Fibroblast of upper back skin (primary cell): ENCODE measurements around the gene GAPT.

Experiments
- DNase-seq: peaks from one replicate; pipeline ENCODE4 v3.0.0-alpha.2; 2013

Gene GAPT

DNA sequence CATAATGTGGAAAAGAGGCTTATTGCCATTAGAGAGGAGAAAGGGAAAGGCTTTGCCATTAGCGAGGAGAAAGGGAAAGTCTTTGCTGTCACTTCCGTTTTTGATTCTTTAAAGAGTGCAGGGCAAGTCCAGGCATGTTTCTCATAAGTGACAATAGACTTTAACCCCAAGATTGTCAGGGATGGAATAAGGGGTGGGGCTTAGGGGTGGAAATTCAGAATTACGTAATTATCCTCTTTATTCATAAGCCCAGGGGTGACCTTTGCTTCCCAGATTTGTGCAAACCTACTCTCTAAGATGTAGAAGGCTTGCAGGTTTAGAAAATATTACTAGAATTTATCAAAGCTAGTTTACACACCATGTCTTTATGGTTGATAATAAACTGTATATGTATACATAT is 29.1 kb upstream of the GAPT start:
- peak; percentile 16 for DNase-seq

DNA sequence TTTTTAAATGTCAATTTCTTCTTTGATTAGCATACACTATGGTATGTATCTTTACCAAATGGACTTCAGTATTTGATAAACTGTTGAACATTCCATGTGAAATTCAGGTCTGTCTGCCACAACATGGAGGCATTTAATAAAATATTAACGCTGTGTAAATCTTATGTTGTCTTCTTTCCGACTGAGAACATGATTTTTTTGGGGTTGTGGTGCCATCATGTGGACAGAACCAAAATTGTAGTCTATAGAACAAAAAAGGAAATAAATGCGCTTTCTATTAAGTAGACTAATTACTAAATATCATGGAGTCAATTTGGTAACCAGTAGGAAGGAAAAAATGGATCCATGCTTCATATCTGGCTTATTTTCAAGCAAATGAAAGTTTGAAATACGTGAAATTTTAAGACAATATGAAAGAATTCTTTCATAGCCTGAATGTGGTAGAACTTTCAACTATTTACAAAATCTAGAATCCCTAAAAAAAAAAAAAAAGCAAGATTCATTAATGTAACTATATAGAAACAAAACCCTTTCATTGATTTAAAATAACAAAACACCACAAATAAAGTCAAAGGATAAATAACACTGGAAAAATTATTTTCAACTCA is 28.5 kb upstream of the GAPT start:
- DNase-seq, result peak; percentile 72

DNA sequence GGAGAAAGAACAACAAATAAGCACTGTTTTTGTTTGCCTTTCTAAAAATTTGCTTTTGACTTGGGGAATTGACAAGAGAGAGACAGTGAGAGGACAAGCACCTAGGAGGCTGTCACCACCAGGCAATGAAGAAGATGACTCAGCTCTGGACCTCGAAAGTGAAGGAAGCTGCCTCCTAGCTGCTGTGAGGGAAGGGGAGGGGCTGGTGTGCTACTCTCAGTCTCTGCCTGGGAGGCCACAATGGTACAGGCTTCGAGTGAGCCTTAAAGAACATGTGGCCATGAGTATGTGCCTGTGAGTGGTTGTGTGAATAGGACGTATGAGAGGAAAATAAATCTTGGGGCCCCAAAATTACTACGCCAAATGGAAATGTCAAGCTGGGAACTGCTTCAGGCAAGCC is 24.3 kb upstream of the GAPT start:
- peak; percentile 64 for DNase-seq

DNA sequence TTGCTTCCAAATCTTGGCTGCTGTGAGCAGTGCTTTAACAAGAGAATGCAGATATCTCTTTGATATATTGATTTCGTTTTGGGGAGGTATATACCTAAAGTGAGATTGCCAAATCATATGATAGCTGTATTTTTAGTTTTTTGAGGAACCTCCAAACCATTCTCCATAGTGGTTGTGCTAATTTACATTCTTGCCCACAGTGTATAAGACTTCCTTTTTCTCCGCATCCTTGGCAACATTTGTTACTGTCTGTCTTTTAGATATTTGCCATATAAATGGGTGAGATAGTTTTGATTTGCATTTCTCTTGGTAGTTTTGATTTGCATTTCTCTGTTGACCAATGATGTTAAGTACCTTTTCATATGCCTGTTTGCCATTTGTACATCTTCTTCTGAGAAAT is 21.3 kb upstream of the GAPT start:
- DNase-seq, result no peak

DNA sequence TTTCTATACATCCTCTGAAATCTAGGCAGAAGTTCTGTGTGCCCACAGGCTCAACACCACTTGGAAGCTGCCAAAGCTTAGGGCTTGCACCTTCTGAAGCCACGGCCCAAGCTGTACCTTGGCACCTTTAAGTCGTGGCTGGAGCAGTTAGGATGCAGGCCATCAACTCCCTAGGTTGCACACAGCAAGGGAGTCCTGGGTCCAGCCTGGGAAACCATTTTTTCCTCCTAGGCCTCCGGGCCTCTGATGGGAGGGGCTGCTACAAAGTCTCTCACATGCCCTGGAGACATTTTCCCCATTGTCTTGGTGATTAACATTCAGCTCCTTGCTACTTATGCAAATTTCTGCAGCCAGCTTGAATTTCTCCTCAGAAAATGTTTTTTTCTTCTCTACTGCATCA is 15.8 kb upstream of the GAPT start:
- no peak for DNase-seq

DNA sequence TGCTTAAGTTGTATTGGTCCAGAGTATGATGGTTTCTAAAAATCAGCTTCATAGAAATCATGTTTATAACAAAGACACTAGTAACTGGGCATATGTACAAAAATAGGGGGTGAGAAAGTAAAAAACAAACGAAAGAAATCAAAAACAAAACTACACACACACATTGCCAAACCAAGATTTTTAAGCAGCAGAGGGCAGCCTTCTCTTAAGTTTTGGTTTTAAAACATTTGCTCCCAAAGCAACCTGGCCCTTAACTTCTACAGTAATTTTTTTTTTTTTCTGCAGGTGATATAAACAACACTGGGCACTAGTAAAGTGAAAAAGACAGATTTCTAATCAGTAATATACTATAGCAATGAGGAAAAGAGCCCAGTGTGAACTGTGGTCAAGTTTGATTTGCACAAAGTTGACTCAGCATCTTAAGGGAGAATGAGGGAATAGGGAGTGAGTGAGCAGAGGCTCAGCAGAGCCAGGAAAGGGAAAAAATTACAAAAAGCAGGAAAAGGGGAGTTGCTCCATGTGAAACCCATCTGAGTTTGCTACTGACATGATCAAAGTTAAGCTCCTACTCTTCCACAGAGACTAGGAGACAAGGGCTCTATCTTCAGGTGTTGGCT is 13.4 kb upstream of the GAPT start:
- no peak for DNase-seq

DNA sequence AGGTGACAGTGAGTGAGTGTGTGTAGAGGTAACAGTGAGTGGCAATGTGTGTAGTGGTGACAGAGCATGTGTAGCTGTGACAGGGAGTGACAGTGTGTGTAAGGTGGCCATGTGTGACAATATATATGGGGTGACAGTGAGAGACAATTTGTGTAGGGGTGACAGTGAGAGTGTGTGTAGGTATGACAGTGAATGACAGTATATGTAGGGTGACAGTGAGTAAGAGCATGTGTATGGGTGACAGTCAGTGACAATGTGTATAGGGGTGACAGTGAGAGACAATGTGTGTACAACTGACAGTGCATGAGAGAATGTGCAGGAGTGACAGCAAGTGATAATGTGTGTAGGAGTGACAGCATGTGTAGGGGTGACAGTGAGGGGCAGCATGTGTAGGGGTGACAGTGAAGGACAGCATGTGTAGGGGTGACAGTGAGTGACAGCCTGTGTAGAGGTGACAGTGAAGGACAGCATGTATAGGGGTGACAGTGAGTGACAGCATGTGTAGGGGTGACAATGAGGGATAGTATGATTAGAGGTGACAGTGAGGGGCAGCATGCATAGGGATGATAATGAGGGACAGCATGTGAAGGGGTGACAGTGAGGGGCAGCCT is 10.1 kb upstream of the GAPT start:
- DNase-seq, result no peak

DNA sequence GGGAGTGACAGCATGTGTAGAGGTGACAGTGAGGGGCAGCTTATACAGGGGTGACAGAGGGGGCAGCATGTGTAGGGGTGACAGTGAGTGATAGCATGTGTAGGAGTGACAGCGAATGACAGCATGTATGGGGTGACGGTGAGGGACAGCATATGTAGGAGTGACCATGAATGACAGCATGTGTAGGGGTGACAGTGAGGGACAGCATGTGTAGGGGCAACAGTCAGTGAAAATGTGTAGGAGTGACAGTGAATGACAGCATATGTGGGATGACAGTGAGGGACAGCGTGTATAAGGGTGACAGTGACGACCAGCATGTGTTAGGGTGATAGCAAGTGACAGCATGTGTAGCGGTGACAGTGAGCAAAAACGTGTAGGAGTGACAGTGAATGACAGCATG is 9.4 kb upstream of the GAPT start:
- DNase-seq, result no peak

DNA sequence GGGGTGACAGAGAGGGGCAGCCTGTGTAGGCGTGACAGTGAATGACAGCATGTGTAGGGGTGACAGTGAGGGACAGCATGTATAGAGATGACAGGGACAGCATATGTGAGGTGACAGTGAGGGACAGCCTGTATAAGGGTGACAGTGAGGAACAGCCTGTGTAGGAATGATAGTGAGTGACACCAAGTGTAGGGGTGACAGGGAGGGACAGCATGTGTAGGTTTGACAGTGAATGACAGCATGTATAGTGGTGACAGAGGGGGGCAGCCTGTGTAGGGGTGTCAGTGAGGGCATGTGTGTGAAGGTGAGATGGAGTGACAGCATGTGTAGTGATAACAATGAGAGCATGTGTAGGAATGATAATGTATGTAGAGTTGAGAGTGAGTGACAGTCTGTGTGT is 8.7 kb upstream of the GAPT start:
- no peak for DNase-seq

DNA sequence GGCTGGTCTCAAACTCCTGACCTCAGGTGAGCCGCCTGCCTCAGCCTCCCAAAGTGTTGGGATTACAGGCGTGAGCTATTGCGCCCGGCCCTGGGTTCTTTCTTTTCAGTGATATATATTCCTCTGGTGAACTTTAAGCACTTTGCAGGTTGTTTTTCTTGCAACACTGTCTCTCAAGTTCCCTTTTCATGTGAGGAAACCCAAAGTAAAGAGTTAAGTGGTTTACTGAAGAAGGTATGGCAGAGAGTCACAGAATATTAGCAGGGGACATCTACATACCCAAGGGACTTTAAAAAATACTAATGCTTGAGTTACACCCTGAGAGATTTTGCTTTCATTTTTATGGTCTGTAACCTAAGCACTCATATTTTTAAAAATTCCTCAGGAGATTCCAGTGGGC is 6.7 kb upstream of the GAPT start:
- no peak for DNase-seq

DNA sequence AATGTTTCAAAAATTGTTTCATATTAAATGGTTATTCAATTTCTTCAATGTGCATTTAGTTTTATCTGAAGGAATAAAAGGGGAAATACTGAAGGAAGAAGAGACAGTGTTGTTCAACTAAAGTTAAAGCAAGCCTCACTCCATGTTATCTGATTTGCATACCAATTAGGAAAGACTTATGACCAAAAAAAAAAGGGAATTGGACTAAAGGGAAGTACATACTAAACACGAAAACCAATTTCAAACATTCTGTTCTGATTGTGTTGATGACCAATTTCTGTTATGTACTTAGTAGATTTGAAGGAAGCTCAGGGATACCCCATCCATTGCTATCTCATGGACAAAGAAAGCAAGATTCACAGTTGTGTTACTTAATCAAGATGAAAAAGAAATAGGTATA is 4.9 kb upstream of the GAPT start:
- DNase-seq, result no peak

DNA sequence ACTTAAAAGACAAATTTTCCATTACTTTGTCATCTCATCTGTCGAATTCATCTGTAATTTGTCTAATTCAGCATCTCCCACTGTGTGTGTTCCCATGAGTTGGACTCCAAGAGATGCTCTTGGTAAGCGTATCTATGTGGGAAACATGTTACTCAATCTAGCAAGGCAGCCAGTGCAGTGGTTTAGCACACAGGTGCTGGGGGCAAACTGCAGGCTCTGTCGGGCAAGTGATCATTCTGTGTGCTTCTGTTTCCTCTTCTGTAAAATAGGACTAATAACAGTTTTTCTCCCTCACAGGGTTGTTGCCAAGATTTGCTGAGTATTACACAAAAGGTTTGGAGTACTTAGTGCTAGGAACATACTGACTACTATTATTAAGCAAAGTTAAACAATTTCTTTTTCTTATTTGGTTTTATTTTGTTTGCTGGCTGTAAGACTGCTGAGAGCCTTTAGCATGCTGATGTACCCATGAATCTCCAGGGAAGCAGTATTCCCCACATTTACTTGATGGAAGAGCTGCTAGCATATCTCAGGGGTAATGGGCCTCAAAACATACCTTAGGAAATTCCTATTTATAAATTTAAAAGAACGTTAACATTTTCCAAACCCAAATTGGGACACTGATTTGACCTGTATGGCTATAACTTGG is 709 bp upstream of the GAPT start:
- no peak for DNase-seq

DNA sequence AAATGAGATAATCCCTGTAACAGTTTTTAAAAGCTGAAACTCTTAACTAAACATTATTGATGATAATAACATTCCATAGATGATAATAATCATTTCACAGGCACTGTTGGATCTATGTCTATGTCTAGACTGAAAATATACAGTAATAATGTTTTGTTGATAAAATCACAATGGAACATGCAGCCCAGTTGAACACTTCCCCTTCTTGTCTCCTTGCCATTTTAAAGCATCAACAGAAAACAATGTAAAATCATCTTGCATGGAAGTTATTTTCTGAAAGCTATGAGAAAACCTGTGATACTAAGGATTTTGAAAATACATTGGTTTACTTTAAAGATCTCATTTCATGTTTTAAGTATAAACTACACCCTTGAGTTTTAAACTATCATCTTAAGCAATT is 1.9 kb downstream of the GAPT start:
- DNase-seq, result no peak

DNA sequence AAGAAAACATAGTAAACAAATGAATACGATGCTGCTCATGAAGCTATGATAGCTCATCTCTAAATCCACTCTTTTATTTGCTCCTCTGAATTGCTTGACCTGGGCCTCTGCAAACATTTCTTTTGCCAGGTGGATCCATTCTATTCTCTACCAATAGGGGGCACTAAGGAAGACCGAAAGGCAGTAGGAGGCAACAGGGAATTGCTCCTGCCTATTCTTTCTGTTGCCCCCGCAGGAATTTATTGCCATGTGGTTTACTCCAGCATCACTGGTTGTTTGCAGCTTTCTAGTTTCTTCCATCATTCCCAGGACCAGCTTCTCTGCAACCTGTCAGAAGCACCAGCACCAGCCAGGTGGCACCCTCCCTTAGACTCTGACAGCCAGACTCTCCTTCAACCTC is 5.3 kb downstream of the GAPT start:
- no peak for DNase-seq

DNA sequence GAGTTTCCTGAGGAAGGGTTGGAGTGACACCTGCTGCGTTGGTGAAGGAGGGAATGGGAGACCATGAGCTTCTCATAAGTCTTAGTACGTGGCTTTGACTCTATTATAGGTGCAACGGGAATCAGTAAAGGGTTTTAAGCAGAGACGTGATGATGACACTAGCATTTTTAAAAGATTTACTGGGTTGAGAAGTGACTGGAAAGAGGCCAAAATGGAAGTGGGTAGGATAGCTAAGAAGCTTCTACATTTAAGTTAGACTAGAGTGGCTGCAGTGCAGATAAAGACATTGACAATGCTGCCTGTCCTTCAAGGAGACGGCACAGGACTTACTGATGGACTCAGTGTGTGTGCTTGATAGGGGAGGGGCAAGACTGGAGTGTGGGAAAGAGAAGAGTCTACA is 6.2 kb downstream of the GAPT start:
- DNase-seq, result no peak

DNA sequence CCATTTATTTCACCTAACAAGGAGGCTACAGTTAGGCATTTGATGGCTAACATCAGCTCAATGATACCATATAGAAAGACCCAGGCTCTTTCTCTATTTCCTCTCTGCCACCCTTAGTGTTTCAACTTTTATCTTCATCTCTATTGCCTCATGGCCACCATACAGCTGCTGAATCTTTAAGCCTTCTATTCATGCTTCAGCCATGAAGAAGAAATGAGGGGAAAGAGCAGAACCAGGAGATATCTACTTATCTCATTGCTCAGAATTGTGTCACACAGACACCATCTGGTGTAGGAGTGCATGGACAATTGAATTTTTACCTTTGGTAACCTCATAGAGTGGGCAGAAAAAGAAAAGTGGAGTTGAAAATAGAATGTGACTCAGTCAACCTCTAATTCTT is 6.7 kb downstream of the GAPT start:
- DNase-seq, result no peak

DNA sequence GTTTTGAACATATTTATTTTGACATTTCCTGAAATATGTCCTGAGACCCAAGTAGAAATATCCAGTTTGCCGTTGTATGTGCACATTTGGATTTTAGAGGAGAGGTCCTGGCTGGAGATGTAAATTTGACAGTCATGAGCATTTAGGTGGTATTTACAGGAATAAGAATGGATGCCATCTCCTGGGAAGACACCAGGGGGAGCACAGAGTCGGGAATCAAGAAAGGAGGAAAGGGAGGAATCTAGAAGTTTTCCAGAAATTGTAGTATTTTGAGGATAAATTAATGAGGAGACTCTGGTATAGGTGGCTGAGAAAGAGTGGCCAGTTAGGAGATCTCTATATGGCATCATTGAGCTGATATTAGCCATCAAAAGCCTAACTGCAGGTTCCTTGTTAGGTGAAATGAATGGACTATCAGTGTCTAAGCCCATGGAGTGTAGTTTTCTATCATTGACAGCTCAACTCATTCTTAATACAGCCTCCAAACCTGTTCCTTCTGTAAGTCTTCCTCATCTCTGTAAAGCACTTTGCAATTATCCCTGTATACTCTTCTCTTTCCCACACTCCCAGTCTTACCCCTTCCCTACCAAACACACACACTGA is 7.2 kb downstream of the GAPT start:
- peak; percentile 32 for DNase-seq

DNA sequence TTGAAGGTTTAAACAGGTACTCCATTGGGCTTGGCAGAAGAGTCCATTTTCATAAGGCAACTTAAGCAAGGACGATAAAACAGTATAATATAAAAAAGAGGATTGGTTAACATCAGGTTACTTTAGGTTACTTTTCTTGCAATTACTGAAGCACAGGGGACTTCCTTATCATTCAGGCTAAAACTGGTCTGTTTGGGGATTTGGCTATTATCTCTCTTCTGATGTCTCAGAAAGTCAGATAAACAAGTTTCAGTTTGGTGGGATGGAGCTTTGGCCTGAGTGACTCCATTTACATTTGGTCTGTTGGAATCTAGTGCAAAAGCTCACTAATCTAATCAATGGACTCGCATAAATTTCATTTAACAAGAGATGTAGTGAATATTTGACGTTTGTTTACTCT is 8.0 kb downstream of the GAPT start:
- DNase-seq, result no peak

DNA sequence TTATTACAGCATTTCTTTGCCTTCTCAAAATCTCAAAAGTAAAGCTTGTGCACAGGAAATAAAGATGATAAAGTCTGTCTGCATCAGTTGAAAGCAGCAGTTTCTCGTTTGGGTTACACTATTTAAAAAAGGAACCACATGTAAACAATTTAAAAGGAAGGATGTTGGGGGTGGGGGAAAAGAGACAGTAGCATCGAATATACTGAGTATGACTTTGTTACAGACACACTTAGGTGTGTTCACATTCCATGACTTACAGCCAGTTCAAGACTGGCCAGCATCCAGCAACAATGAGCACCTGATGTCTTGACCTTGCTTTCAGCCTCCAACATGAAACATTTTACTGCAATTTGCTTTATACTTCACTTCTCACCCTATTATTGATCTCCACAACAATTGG is 8.7 kb downstream of the GAPT start:
- DNase-seq, result no peak

DNA sequence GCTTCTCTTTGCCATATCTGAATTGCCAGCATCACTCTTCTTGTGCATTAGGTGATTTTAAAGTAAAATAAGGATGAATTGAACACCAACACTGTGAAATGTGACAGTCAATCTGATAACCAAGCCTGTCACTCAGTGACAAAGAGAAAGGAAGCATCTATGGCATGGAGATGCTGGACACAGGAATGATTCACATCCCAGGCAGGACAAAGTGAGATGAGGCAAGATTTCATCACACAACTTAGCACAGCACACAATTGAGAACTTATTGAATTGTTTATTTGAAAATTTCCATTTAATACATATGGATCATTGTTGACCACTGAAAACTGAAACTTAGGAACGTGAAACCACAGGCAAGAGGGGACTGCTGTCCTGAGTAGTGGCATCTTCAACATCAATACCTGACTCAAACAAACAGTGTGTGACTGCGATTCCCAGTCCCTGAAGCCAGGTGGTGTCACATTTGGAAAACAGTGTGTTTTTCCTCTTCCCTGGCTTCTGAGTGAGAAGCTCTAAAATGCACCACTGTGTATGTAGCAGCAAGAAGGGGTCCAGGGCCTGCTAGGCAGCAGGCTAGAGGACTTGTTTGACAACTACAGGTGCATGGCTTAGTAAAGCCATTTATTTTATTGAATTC is 10.7 kb downstream of the GAPT start:
- DNase-seq, result peak; percentile 10

DNA sequence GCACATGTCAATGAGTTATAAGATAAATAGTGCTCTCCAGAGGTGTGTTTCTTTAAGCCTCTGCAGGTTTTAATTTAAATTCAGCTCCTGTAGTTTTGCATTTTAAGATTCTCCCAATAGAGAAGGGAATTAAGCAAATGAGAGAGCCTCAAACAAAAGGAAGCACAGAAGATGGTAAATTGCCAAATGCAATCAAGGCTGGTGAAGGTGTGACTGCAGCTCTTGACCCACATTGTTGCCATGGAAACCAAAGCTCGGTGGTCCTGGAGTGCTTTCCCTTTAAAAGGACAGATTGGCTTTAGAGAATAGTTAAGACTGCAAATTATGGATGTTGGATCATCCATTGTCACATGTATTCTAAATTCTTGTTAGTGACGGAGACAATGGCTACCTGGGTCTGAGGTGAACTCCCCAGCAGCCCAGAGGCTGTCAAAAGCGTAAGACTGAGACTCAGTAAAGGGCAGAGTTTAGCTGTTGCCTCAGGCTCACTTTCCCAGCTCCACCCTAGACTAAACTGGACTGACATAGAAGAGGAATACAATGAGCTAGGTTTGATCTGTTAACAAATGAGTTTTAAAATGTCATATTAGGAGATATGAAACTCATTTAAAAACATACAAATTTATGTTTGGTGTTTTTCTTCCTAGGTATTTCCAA is 12.3 kb downstream of the GAPT start:
- DNase-seq, result no peak

DNA sequence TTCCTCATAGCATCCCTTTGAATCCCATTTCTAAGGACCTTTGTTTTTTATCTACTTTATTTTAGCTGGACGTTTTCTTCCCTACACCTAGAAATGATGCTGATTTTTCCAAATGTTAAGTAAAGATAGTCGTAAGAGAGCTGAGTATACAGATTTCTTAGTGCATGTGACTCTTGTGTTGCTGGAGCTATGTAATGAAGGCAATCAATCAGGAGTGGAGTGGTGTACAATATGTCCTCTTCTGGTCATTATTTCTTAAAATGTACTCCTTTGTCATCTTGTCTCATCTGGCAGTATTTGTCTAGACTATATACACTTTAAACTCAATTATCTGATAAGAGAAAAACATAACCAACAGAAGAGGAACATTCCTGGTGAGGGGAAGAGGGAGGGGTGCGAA is 13.5 kb downstream of the GAPT start:
- no peak for DNase-seq

DNA sequence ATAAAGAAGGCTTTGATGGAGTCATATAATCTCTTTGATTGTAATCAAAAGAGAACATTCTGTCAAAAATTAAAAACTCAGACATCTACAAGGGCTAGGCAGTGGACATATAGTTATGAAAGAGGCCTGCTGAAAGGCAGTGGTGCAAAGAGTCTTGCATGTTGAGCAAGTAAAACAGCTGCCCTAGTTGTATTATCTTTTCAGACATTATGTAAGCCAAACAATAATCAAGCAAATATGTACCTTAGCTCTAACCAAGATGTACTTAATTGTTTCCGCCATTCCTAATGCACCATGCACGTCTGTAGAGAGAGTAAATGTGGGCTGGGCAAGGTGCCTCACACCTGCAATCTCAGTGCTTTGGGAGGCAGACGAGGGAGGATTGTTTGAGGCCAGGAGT is 14.3 kb downstream of the GAPT start:
- no peak for DNase-seq
